GM19438 (cell line): ENCODE measurements around the gene ZNF438.
"Not testable (repeated sequence)": the region's sequence is repeated elsewhere in the genome, so short reads cannot be mapped to it uniquely, and the experiment has no call there.

Source experiments
- ATAC-seq: cut with Tn5 transposase; IDR thresholded peaks from one replicate; pipeline ENCODE4 v1.9.1; 2021; ENCODE audit warnings: low read depth; ENCODE audit not compliant: unreplicated experiment

ZNF438 gene

GRCh38 chr10:30901487-30901886 is 130.2 kb downstream of the ZNF438 start:
- ATAC-seq: not testable (repeated sequence)

DNA sequence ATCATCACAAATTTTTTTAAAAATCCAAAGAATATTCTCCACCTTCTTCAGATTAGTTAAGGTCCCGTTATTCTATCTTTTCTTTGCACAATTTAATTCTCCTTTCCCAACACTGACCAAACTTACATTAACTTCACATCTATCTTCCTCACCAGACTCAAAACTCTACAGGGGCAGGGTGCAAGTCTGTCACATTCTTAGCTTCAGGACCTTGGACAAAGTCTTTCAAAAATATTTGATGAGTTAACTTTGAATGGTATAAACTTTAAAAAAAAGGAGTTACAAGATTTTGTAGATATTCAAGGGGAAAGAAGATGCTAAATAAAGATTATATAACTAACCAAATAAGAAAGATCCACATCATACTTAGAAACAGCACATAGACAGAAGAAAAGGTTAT is 132.7 kb downstream of the ZNF438 start:
- no peak for ATAC-seq

DNA sequence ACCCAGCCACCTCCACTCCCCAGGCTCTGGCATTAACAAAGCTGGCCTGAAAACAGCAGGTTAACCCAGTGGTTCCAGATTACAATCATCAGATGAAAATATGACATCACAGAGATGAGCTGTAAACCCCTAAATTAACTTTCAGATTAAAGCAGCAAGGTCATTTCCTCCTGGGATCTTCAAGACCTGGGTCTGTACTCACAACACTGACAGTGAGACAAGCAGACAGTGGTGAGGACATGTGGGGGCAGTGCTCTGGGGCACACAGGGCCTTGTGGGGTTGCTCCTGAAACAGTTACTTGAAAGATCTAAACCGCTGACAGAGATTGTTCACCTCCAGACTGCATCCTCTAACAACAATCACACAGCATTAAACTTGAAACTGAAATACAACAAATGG is 134.1 kb downstream of the ZNF438 start:
- no peak for ATAC-seq

DNA sequence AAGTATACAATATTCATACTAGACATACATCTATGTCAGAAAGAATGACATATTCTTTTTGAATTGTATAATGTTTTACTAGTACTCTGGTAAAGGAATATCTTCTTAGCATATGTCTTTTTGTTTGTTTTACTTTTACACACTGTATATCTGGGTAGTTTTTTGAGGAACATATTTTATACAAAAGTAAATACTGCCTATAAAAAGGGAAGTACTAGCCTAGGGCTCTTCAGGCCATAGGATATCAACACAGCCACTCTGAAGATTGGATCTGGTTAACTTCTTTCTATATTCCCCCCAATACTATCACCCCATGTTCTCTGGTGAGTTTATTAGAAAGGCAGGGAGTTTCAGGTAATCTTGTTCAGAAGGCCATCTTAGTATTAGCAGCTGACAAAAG is 134.6 kb downstream of the ZNF438 start:
- no peak for ATAC-seq

- ATAC-seq: no peak
Observed at GRCh38 chr10:30894221-30894620, 137.4 kb downstream of the ZNF438 start.

DNA sequence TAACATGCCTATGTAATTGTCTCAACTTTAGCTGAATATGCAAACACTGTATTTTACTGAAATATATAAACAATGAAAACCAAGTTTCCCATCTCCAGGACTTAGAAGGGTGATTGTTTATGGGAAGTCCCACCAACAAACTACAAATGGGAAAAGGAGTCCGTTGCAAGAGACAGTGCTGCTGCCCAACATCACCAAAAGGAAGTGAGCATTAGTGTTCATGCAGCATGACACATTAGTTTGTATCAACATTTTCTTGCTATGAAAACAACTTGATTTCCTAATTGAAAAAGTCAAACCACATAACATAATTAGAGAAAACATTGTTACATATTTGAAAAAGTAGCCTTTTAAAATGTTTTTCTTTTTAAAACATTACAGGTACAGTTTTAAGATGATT is 138.5 kb downstream of the ZNF438 start:
- ATAC-seq: no peak

- no peak for ATAC-seq
Observed at GRCh38 chr10:30887839-30888238, 143.8 kb downstream of the ZNF438 start.

DNA sequence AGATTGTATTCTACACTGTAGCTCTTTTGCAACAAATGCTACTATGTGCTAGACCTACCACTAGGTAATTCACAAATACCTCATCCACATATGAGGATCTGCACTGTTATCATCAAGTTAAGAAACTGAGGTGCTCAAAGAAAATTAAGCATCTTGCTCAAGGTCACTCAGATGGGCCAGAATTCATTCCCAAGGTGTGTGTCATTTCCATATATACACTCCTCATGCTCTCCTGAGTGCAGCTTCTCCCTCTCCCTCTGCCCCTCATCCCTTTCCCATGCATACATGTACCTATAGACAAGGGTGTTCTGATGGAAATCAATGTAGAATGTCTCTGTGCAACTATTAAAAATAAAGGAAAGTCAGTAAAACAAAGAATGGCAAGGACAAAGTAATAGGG is 146.2 kb downstream of the ZNF438 start:
- no peak for ATAC-seq

DNA sequence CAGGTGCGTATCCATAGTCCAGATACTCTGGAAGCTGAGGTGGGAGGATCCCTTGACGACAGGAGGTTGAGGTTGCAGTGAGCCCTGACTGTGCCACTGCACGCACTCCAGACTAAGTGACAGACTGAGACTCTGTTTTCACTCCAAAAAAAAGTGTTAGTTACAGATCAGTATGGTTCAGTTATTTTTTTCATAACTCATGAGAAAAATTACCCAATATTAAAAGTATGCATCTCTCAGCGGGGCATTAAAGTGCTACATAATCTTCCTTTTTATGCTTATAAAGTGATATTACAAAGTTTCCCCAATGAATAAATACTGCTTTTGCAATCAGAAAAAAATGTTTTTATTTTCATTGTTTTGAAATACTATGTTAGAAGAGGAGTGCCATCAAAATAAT is 147.9 kb downstream of the ZNF438 start:
- ATAC-seq: no peak

GRCh38 chr10:30883116-30883515 is 148.5 kb downstream of the ZNF438 start:
- ATAC-seq: no peak

GRCh38 chr10:30882281-30882680 is 149.4 kb downstream of the ZNF438 start:
- no peak for ATAC-seq

DNA sequence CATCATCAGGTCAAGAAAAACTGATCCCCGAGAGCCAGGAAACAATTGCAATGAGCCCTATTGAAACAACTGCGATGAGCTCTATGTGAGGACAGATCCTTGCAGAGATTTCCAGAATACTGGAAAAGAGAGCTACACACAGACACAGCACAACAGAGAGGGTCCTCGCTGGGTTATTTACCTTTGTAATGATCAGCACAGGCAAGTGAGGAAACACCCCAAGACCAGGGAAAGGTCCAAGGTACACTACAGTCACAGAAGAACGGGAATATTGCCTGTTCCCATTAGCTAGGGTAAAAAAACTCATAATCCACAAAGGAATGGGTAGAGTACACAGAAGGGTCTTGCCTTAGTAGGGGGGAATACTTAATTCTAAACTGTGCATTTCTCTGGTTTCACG is 152.7 kb downstream of the ZNF438 start:
- ATAC-seq: no peak

DNA sequence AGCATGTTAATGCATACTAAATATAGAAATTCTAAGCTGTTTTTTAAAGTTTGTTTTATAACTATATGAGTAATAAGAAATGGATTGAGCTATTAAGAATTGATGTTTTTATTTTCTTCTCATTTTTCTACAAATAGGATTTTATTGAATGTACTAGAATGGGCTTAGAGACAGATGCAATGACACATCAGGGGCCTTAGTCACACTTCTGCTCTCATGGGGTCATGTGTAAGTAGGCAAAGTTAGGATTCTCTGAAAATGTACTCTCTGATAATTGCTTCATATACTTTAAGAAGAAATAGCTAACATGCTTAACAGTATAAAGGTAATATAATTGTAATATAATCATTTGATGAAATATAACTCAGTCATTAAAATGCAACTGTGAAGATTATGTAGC is 154.6 kb downstream of the ZNF438 start:
- ATAC-seq: no peak

- no peak for ATAC-seq
Observed at GRCh38 chr10:30873411-30873810, 158.3 kb downstream of the ZNF438 start.

DNA sequence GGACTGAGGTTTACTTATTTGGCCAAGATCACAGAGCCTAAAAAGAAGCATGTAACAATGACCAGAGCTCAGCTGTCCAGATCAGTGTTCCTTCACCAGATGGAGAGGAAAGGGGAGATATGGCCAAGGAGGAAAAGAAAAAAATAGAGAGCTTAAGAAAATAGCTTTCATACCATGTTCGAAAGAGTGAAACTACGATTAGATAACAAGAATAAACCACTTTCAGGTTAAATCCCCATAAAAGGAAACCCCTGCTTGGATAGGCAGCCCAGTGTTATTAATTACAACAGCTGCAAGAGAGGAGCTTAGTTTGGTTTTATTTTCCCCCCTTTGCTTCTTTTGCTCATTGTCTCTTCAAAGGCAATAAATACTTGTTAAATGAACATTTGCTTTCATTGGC is 160.8 kb downstream of the ZNF438 start:
- no peak for ATAC-seq

- ATAC-seq: no peak
Observed at GRCh38 chr10:30869566-30869965, 162.1 kb downstream of the ZNF438 start.

- no peak for ATAC-seq
Observed at GRCh38 chr10:30868611-30869010, 163.1 kb downstream of the ZNF438 start.

DNA sequence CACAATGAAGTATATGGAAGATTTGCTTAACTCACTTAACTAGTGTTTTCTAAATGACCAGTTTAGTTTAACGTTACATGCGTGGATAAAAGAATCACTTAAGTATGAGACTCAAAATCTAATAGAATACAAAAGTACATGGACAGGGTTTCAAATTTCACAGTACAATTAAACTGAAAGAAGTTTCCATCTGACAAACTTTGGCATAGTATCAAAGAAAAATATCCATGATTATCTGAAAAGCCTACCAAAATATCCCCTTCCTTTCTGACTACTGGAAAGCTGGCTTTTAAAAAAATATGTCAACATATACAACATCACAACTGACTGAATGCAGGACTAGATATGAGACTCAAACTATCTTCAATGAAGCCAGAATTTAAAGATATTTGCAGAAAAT is 164.8 kb downstream of the ZNF438 start:
- ATAC-seq: no peak

DNA sequence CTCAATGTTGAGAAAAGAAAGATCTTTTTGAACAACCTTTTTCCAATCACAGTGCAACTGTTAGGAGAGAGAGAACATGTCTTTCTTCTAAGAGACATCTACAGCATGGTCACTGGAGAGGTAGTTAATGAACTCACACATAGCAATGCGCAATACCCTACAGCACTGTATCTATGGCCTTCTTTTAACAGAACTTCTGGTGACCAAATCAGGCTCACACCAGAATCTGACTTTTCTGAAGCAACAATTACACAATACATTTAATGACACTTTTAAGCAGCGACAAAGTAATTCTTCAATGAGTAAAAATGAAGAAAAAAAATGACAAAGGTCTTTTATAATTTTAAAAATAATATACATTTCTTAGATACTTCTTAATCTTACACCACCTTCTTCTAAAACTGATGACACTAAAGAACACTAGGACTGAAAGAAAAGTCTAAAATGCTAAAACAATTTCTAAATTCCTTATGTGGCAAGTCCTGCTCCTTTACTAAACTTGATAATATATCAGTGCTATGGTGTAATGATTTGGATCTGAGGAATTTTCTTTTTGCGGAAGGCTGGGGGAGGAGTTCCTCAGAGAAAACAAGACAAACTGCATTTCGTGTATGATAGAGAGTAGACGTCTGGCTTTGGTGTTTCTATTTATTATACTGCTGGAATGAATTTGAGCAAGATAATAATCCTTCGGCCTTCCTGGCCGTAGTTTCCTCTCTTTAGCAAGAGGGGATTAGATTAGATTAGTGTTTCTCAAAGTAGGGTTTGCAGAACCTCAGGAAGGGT is 166.3 kb downstream of the ZNF438 start:
- no peak for ATAC-seq

DNA sequence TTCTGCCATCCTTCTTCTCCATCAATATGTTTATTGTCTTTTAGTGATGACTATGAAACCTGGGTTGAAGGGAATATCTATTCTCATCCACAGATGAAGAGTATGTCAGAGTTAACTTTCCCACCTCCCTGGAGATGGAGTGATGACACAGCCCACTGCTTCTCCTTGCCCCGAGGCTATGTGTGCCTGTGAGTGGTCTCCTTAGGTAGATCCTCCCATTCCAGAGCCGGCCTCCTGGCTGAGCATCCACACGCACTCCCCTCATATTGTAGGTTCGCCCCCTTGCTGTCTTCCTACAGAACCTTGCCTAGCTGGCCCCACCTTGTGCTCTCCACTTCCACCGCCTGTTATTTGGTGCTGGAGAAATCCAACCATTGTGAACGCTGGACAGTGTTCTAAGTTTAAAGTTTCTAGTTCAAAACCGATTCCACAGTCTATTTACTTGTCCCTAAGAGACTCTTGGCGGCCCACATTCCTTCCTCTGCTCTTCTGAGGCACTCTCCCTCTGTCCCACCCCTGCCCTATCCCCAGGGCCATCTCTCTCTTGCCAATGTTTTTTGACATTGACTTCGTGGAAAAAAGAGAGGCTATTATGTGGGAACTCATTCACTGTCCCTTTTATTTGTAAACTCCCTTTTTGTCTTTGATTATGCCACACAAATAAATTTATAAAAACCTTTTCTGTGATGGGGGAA is 168.0 kb downstream of the ZNF438 start:
- ATAC-seq: no peak

DNA sequence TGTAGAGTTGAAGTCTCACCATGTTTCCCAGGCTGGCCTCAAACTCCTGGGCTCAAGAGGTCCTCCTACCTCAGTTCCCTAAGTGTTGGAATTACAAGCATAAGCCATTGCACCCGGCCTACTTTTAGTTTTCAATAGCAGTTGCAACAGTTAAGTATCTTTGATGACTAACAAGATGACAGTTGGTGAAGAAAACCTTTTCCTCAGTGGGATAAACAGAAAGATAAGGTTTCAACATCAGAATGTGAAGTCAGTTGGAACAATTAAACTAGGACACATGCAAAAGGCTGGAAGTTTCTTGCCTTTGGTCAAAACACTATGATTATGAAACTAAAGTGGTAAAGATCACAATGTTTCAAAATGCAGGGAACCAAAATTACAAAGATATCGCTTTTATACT is 169.2 kb downstream of the ZNF438 start:
- no peak for ATAC-seq

DNA sequence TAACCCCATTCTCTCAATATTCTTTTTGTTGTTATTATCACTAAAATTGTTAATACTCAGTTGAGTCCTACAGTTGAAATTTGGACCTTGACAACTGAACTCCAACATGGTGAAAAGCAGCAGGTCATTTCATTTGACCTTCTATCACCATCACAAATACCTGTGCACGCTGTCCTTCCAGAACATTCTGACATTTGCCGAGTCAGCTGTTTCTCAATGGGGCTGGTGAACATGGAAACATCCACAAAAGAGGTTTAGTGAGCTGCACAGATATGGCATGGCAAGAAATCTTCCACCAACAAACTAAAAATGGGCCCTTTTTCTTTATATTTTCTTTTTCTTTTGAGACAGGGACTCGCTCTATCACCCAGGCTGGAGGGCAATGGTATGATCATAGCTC is 169.7 kb downstream of the ZNF438 start:
- no peak for ATAC-seq
